Measurements from ENCODE around the gene NTSR1.

DNA sequence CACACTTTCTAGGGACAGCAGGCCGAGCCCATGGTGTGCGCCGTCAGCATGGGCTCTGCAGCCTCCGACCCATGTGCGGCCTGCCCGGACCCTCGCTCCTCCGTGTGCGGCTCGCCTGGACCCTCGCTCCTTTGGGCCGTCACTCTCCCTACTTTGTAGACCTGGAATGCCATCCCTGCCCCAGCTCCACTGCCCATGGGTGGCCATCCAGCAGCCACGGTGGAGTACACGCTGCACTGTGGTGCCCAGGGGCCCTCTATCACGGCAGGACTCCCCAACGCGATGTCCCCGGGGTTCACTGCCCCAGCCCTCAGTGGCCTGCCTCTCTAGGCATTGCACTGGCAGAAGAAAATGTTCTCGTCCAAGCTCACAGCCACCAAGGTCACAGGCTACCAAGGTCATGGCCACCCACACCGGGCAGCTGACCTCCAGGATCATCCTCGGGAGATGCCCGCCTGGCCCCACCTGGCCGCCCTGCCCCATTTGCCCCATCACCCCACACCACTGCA lies 63.5 kb downstream of the NTSR1 start:
- no peak for TF ChIP-seq TBP (IDR thresholded peaks at IDR 0.05; ENCODE audit: low read depth, low read length)
- no peak for TF ChIP-seq JUN (IDR thresholded peaks at IDR 0.05; ENCODE audit: low read depth, low read length)
- no peak for TF ChIP-seq SP1 (IDR thresholded peaks at IDR 0.05; ENCODE audit: low read depth, low read length)
- TF ChIP-seq CHD2 (IDR thresholded peaks at IDR 0.05; ENCODE audit: low read length): no peak
- no peak for TF ChIP-seq JUND (IDR thresholded peaks at IDR 0.05; ENCODE audit: low read length)
- no peak for TF ChIP-seq ZNF274 (IDR thresholded peaks at IDR 0.05; ENCODE audit: borderline replicate concordance, extremely low read depth, low read length)
- no peak for TF ChIP-seq CHD1 (IDR thresholded peaks at IDR 0.05; ENCODE audit: low read depth, low read length)
- no peak for TF ChIP-seq TAF1 (IDR thresholded peaks at IDR 0.05; ENCODE audit: low read depth, low read length)
- TF ChIP-seq, protein P1, sequence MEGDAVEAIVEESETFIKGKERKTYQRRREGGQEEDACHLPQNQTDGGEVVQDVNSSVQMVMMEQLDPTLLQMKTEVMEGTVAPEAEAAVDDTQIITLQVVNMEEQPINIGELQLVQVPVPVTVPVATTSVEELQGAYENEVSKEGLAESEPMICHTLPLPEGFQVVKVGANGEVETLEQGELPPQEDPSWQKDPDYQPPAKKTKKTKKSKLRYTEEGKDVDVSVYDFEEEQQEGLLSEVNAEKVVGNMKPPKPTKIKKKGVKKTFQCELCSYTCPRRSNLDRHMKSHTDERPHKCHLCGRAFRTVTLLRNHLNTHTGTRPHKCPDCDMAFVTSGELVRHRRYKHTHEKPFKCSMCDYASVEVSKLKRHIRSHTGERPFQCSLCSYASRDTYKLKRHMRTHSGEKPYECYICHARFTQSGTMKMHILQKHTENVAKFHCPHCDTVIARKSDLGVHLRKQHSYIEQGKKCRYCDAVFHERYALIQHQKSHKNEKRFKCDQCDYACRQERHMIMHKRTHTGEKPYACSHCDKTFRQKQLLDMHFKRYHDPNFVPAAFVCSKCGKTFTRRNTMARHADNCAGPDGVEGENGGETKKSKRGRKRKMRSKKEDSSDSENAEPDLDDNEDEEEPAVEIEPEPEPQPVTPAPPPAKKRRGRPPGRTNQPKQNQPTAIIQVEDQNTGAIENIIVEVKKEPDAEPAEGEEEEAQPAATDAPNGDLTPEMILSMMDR (IDR thresholded peaks at IDR 0.05; ENCODE audit: control extremely low read depth in 1 of 3, insufficient read depth in 1 of 3, low read depth in 1 of 3, low read length in 3 of 3): no peak
